Mucosa of rectum (tissue), 2 donors: ENCODE results near the gene SERPINB6.
A peak's percentile ranks its signal among the peaks of the same experiment; 100 is the strongest.
"Not testable (repeated sequence)": the region's sequence is repeated elsewhere in the genome, so short reads cannot be mapped to it uniquely, and the experiment has no call there.

Experiments
- H3K27ac ChIP-seq, 2 donors: one replicate each; pipeline ENCODE4 v1.7.0; 2013; ENCODE audit warnings: inconsistent platforms in 2 of 2, low read depth in 2 of 2, low read length in 2 of 2
- H3K27me3 ChIP-seq, 2 donors: one replicate each; pipeline ENCODE4 v1.7.0; 2013; ENCODE audit warnings: low read length in 2 of 2; ENCODE audit not compliant: control insufficient read depth in 2 of 2, insufficient read depth in 2 of 2
- H3K36me3 ChIP-seq, 2 donors: one replicate each; pipeline ENCODE4 v1.7.0; 2013; ENCODE audit warnings: low read length in 2 of 2; ENCODE audit not compliant: control insufficient read depth in 2 of 2, insufficient read depth in 2 of 2
- H3K4me1 ChIP-seq, 2 donors: one replicate each; pipeline ENCODE4 v1.7.0; 2013; ENCODE audit warnings: low read length in 2 of 2, mild to moderate bottlenecking in 1 of 2; ENCODE audit not compliant: control insufficient read depth in 2 of 2, insufficient read depth in 2 of 2
- H3K4me3 ChIP-seq, 2 donors: one replicate each; pipeline ENCODE4 v1.7.0; 2013; ENCODE audit warnings: low read length in 2 of 2
- H3K9ac ChIP-seq, 2 donors: one replicate each; pipeline ENCODE4 v1.7.0; 2013; ENCODE audit warnings: low read length in 2 of 2, low read depth in 1 of 2, mild to moderate bottlenecking in 1 of 2
- H3K9me3 ChIP-seq, 2 donors: one replicate each; pipeline ENCODE4 v1.7.0; 2013; ENCODE audit warnings: low read length in 2 of 2; ENCODE audit not compliant: control insufficient read depth in 2 of 2
- donor health status: healthy.
- donor health status: Normal muscosa, but diverticular disease.

SERPINB6 gene

GRCh38 chr6:2916158-2916925 is 55.0 kb downstream of the SERPINB6 start:
- Histone ChIP-seq H3K9ac (no peak overlapping the region), H3K27ac (no peak overlapping the region)

GRCh38 chr6:2915150-2915549 is 56.2 kb downstream of the SERPINB6 start:
- H3K9me3 ChIP-seq = no peaks in the 10 kb centered on the region
- no peak overlapping the region for H3K9ac ChIP-seq
- H3K27ac ChIP-seq = no peak overlapping the region
- no peaks in the 10 kb centered on the region for H3K27me3 ChIP-seq
- H3K4me1 ChIP-seq = peaks cover 0 to 10% of the 10 kb centered on the region in 2 donors
- no peak overlapping the region for H3K4me3 ChIP-seq
- no peaks in the 10 kb centered on the region for H3K36me3 ChIP-seq

More at GRCh38 chr6:2916158-2916925, 55.0 kb downstream of the SERPINB6 start:
- peaks cover 0 to 10% of the 10 kb centered on the region in 2 donors for H3K4me1 ChIP-seq
- H3K4me3 ChIP-seq = no peak overlapping the region
- H3K27me3 ChIP-seq = no peaks in the 10 kb centered on the region
- no peaks in the 10 kb centered on the region for H3K9me3 ChIP-seq
- no peaks in the 10 kb centered on the region for H3K36me3 ChIP-seq

DNA sequence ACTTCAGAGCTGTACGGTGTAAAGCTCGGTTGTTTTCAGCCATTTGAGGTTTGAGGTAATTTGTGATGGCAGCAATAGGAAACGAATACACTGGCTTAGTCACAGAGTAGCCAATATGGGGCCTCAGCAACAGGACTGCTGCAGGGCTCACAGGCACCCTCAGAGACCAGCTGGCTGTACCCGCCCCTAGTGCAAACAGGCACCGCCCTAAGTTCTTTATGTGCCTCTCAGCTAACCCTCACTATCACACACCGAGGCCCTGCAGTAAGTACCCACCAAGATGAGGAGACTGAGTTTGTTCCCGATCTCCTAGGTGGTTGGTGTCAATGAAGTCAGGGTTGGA is 57.1 kb downstream of the SERPINB6 start:
- Histone ChIP-seq H3K4me3 (no peak overlapping the region), H3K36me3 (no peaks in the 10 kb centered on the region), H3K27ac (peak overlapping the region in 1 of 2 donors; percentile 10), H3K9me3 (no peaks in the 10 kb centered on the region), H3K9ac (no peak overlapping the region), H3K4me1 (peaks cover 0 to 10% of the 10 kb centered on the region in 2 donors), H3K27me3 (no peaks in the 10 kb centered on the region)

- Histone ChIP-seq H3K4me1 (peaks cover 0 to 10% of the 10 kb centered on the region in 2 donors), H3K9ac (no peak overlapping the region), H3K27ac (peak overlapping the region in 1 of 2 donors; percentile 10), H3K36me3 (no peaks in the 10 kb centered on the region), H3K4me3 (no peak overlapping the region), H3K27me3 (no peaks in the 10 kb centered on the region), H3K9me3 (no peaks in the 10 kb centered on the region)
Observed at GRCh38 chr6:2913621-2914317, 57.6 kb downstream of the SERPINB6 start.

DNA sequence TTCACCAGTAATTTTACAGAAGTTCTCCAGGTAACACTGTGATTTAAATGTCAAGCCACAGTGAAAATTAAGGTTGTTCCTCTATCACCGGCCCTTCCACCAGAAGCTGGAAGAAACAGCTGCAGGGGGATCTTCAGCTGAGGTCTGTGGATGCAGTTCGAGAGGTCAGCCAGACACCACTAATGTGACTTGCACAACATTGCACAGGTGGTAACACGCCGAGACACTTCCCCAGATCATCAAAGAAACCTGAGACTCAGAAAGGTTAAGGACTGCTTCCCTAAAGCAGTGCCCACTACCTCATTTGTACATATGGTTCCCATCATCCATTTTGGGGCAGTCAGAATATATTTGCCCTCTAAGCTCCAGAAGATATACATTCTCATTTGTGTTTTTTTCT is 60.2 kb downstream of the SERPINB6 start:
- Histone ChIP-seq H3K27me3 (no peaks in the 10 kb centered on the region), H3K36me3 (no peaks in the 10 kb centered on the region), H3K9ac (no peak overlapping the region), H3K4me3 (no peak overlapping the region), H3K9me3 (no peaks in the 10 kb centered on the region), H3K27ac (no peak overlapping the region), H3K4me1 (peaks cover 0 to 10% of the 10 kb centered on the region in 2 donors)

DNA sequence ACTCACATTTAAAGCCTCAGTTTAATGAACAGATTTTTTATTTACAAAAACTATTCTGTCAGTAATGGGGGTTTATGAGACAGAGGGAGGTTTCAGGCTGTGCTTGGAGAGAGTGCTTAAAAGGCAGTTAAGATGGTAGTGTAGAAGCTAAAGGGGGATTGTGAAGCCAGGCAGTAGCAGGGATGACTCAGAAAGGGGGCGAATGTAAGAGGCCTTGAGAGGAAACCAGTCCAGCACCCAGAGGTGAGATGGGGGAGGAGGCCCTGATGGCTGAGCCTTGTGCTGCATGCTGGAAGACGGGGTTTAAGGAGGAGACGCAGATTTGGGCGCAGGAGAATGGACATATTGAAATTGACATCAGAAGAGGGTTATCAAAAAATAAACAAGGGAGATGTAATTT is 61.6 kb downstream of the SERPINB6 start:
- Histone ChIP-seq H3K27me3 (no peaks in the 10 kb centered on the region), H3K36me3 (no peaks in the 10 kb centered on the region), H3K4me1 (peaks cover 0 to 10% of the 10 kb centered on the region in 2 donors), H3K4me3 (no peak overlapping the region), H3K9ac (no peak overlapping the region), H3K27ac (no peak overlapping the region), H3K9me3 (no peaks in the 10 kb centered on the region)

DNA sequence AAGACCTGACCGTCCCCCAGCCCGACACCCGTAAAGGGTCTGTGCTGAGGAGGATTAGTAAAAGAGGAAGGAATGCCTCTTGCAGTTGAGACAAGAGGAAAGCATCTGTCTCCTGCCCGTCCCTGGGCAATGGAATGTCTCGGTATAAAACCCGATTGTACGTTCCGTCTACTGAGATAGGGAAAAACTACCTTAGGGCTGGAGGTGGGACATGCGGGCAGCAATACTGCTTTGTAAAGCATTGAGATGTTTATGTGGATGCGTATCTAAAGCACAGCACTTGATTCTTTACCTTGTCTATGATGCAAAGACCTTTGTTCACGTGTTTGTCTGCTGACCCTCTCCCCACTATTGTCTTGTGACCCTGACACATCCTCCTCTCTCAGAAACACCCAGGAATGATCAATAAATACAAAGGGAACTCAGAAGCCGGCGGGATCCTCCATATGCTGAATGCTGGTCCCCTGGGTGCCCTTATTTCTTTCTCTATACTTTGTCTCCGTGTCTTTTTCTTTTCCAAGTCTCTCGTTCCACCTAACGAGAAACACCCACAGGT is 62.2 kb downstream of the SERPINB6 start:
- not testable (repeated sequence) for H3K9me3 ChIP-seq, H3K27ac ChIP-seq, H3K4me1 ChIP-seq

GRCh38 chr6:2908516-2908915 is 62.9 kb downstream of the SERPINB6 start:
- not testable (repeated sequence) for H3K36me3 ChIP-seq, H3K9ac ChIP-seq, H3K4me3 ChIP-seq, H3K27me3 ChIP-seq, H3K9me3 ChIP-seq, H3K27ac ChIP-seq, H3K4me1 ChIP-seq

More for the DNA sequence above, 62.2 kb downstream of the SERPINB6 start:
- not testable (repeated sequence) for H3K27me3 ChIP-seq, H3K36me3 ChIP-seq, H3K4me3 ChIP-seq, H3K9ac ChIP-seq

GRCh38 chr6:2903411-2904185 is 67.8 kb downstream of the SERPINB6 start:
- peak overlapping the region in 1 of 2 donors; percentile 76 for H3K9ac ChIP-seq

More at GRCh38 chr6:2903411-2904185, 67.8 kb downstream of the SERPINB6 start:
- Histone ChIP-seq H3K27ac (peak overlapping the region in 1 of 2 donors; percentile 70), H3K4me3 (peak overlapping the region; percentile 77 to 78)
- not testable (repeated sequence) for H3K27me3 ChIP-seq, H3K9me3 ChIP-seq, H3K36me3 ChIP-seq, H3K4me1 ChIP-seq
